ENCODE results near the gene ZCCHC14. TPM values are rescaled to one million over a fixed set of nuclear protein-coding genes. Genes with fewer than 3 reads are reported as not detected.

ZCCHC14 gene
- total RNA-seq, 2 donors from 2014 or later = 33.0 to 45.6 TPM

- DNase-seq (ENCODE audit: low spot score) (no peak), ATAC-seq (ENCODE audit: insufficient number of reproducible peaks, low FRiP score, low read depth) (no peak)
- Histone ChIP-seq H3K36me3 (peaks cover under 1% of the 10 kb centered on the region), H3K27me3 (replicated peaks; ENCODE audit: insufficient read depth) (no peaks in the 10 kb centered on the region), H3K9me3 (no peaks in the 10 kb centered on the region), H3K27ac (peak overlapping the region in 1 of 2 donors; percentile 98), H3K4me1 (ENCODE audit: control insufficient read depth in 1 of 2, low read depth in 2 of 2) (peaks cover 19 to 29% of the 10 kb centered on the region in 2 donors), H3K4me3 (peak overlapping the region; percentile 91)
- no peak for TF ChIP-seq CTCF (IDR thresholded peaks at IDR 0.05)
Observed at GRCh38 chr16:87393680-87394055, 99.2 kb downstream of the ZCCHC14 start.

GRCh38 chr16:87392821-87393679 is 99.8 kb downstream of the ZCCHC14 start:
- H3K36me3 ChIP-seq = no peaks in the 10 kb centered on the region
- H3K4me1 ChIP-seq (ENCODE audit: control insufficient read depth in 1 of 2, low read depth in 2 of 2) = peaks cover 19 to 30% of the 10 kb centered on the region in 2 donors
- peak overlapping the region; percentile 84 to 98 for H3K27ac ChIP-seq
- DNase-seq (ENCODE audit: low spot score) (no peak), ATAC-seq (ENCODE audit: insufficient number of reproducible peaks, low FRiP score, low read depth) (no peak)
- H3K27me3 ChIP-seq (replicated peaks; ENCODE audit: insufficient read depth) = no peaks in the 10 kb centered on the region
- TF ChIP-seq CTCF (IDR thresholded peaks at IDR 0.05) = peak; percentile 18
- peak overlapping the region; percentile 91 for H3K4me3 ChIP-seq
- no peaks in the 10 kb centered on the region for H3K9me3 ChIP-seq

- peak within 1 kb of the TSS; percentile 91 for H3K4me3 ChIP-seq
- H3K36me3 ChIP-seq = no peaks in the 10 kb centered on the region
- DNase-seq (ENCODE audit: low spot score) = peak; percentile 77
- H3K27ac ChIP-seq = peak within 1 kb of the TSS; percentile 97 to 98
- no peak for TF ChIP-seq CTCF (IDR thresholded peaks at IDR 0.05)
- peaks cover 26 to 39% of the 10 kb centered on the region in 2 donors for H3K4me1 ChIP-seq (ENCODE audit: control insufficient read depth in 1 of 2, low read depth in 2 of 2)
- no peaks in the 10 kb centered on the region for H3K27me3 ChIP-seq (replicated peaks; ENCODE audit: insufficient read depth)
- no peaks in the 10 kb centered on the region for H3K9me3 ChIP-seq
- peak; percentile 76 for ATAC-seq (ENCODE audit: insufficient number of reproducible peaks, low FRiP score, low read depth)
Observed at GRCh38 chr16:87391950-87392820, 100.6 kb downstream of the ZCCHC14 start, which contains the start of gene MAP1LC3B. Gene MAP1LC3B, plus strand, starts transcription at chr16:87392336. Its CDS starts 92 bp downstream, at chr16:87392428.

GRCh38 chr16:87391324-87391949 is 101.4 kb downstream of the ZCCHC14 start:
- H3K27ac ChIP-seq = peak overlapping the region; percentile 97 to 98
- H3K36me3 ChIP-seq = no peaks in the 10 kb centered on the region
- ATAC-seq (ENCODE audit: insufficient number of reproducible peaks, low FRiP score, low read depth) (peak; percentile 4), DNase-seq (ENCODE audit: low spot score) (no peak)
- TF ChIP-seq CTCF (IDR thresholded peaks at IDR 0.05) = no peak
- H3K27me3 ChIP-seq (replicated peaks; ENCODE audit: insufficient read depth) = no peaks in the 10 kb centered on the region
- H3K9me3 ChIP-seq = no peaks in the 10 kb centered on the region
- peak overlapping the region; percentile 91 for H3K4me3 ChIP-seq
- peaks cover 26 to 41% of the 10 kb centered on the region in 2 donors for H3K4me1 ChIP-seq (ENCODE audit: control insufficient read depth in 1 of 2, low read depth in 2 of 2)
